Karpas-422 (cell line): Measurements from ENCODE around the gene RASSF9. TPM values are rescaled to one million over a fixed set of nuclear protein-coding genes. Genes with fewer than 3 reads are reported as not detected.

Experiments used
- DNase-seq: peaks from one replicate; pipeline ENCODE4 v3.0.0-alpha.2; 2015
- H2AFZ ChIP-seq: fragments of 200-600 bp; sonication (generic); 2 replicates; pipeline ENCODE4 v1.6.1; 2014; ENCODE audit warnings: antibody characterized with exemption, low read length, mixed read lengths
- H3K27ac ChIP-seq: fragments of 200-600 bp; sonication (generic); 2 replicates; pipeline ENCODE4 v1.5.1; 2014; ENCODE audit warnings: mild to moderate bottlenecking, low read length, moderate library complexity
- H3K27me3 ChIP-seq: fragments of 200-600 bp; sonication (generic); 2 replicates; pipeline ENCODE4 v1.6.1; 2014; ENCODE audit warnings: low read length, mixed read lengths
- H3K36me3 ChIP-seq: fragments of 200-600 bp; sonication (generic); 2 replicates; pipeline ENCODE4 v1.6.1; 2014; ENCODE audit warnings: low read length, mixed read lengths; ENCODE audit not compliant: insufficient read depth
- H3K4me1 ChIP-seq: fragments of 200-600 bp; sonication (generic); 2 replicates; pipeline ENCODE4 v1.6.1; 2014; ENCODE audit warnings: mild to moderate bottlenecking, low read length, mixed read lengths
- H3K4me2 ChIP-seq: fragments of 200-600 bp; sonication (generic); 2 replicates; pipeline ENCODE4 v1.6.1; 2014; ENCODE audit warnings: low read length, low read depth, mild to moderate bottlenecking; ENCODE audit not compliant: poor library complexity, severe bottlenecking
- H3K4me3 ChIP-seq: fragments of 200-600 bp; sonication (generic); 2 replicates; pipeline ENCODE4 v1.5.1; 2014; ENCODE audit warnings: mild to moderate bottlenecking, antibody characterized with exemption, low read length, mixed read lengths
- H3K79me2 ChIP-seq: fragments of 200-600 bp; sonication (generic); 2 replicates; pipeline ENCODE4 v1.6.1; 2014; ENCODE audit warnings: mild to moderate bottlenecking, low read length, mixed read lengths
- H3K9ac ChIP-seq: fragments of 200-600 bp; sonication (generic); 2 replicates; pipeline ENCODE4 v1.6.0; 2014; ENCODE audit warnings: low read length
- H3K9me2 ChIP-seq: fragments of 200-600 bp; sonication (generic), shearing (Covaris generic); replicated peaks from 2 replicates; pipeline ENCODE4 v1.6.0; 2014; ENCODE audit warnings: mild to moderate bottlenecking, low read length, moderate library complexity; ENCODE audit not compliant: insufficient read depth
- H3K9me3 ChIP-seq: fragments of 300-700, 200-600 bp; sonication (generic); 2 replicates; pipeline ENCODE4 v1.6.1; 2014; ENCODE audit warnings: low read length, mixed read lengths
- H4K20me1 ChIP-seq: fragments of 200-600 bp; sonication (generic); 2 replicates; pipeline ENCODE4 v1.6.1; 2014; ENCODE audit warnings: mild to moderate bottlenecking, antibody characterized with exemption, low read length, low read depth; ENCODE audit not compliant: insufficient read depth
- total RNA-seq: library from RNA; depleted of rRNA; stranded (reverse); fragments of >200 nt; shearing (Covaris generic); gene quantifications from 2 replicates; pipeline ENCODE4 v1.2.3, GENCODE V29; 2014; ENCODE audit warnings: low replicate concordance; rRNA removed

RASSF9 gene
- not detected in 2 replicates for total RNA-seq

- no peak within 1 kb of the TSS for H3K4me2 ChIP-seq
- H3K27ac ChIP-seq, result no peak within 1 kb of the TSS
- no peak within 1 kb of the TSS for H3K9ac ChIP-seq
- H3K4me3 ChIP-seq, result no peak within 1 kb of the TSS
- no peaks in the 10 kb centered on the region for H3K27me3 ChIP-seq
- H2AFZ ChIP-seq, result no peak within 1 kb of the TSS
- DNase-seq, result no peak
- no peaks in the 10 kb centered on the region for H4K20me1 ChIP-seq
- peaks cover 2% of the 10 kb centered on the region; the same call in 1 of the 2 replicates for H3K9me3 ChIP-seq
- H3K9me2 ChIP-seq, result 0 out of 2 replicates have a peak, but pooled peaks cover 3% of the 10 kb centered on the region
- H3K36me3 ChIP-seq, result no peaks in the 10 kb centered on the region
- H3K4me1 ChIP-seq, result no peaks in the 10 kb centered on the region
- no peaks in the 10 kb centered on the region for H3K79me2 ChIP-seq
These were observed at the start of gene RASSF9 for GRCh38 chr12:85836197-85837090. Gene RASSF9, minus strand, starts transcription at chr12:85836409. Its CDS starts 208 bp downstream, at chr12:85836201.

GRCh38 chr12:85883763-85884162 is 47.6 kb upstream of the RASSF9 start:
- no peak overlapping the region for H2AFZ ChIP-seq
- H4K20me1 ChIP-seq, result no peaks in the 10 kb centered on the region
- H3K36me3 ChIP-seq, result no peaks in the 10 kb centered on the region
- no peak for DNase-seq
- H3K27me3 ChIP-seq, result no peaks in the 10 kb centered on the region
- H3K9me3 ChIP-seq, result no peaks in the 10 kb centered on the region
- H3K4me3 ChIP-seq, result no peak overlapping the region
- no peak overlapping the region for H3K9ac ChIP-seq
- H3K27ac ChIP-seq, result no peak overlapping the region
- H3K9me2 ChIP-seq, result peaks cover 6% of the 10 kb centered on the region; the same call in 1 of the 2 replicates
- H3K4me1 ChIP-seq, result no peaks in the 10 kb centered on the region
- no peak overlapping the region for H3K4me2 ChIP-seq
- no peaks in the 10 kb centered on the region for H3K79me2 ChIP-seq

- Histone ChIP-seq H3K4me3 (no peak overlapping the region), H3K36me3 (no peaks in the 10 kb centered on the region), H3K4me2 (no peak overlapping the region), H4K20me1 (no peaks in the 10 kb centered on the region), H3K9me3 (no peaks in the 10 kb centered on the region), H3K9me2 (no peaks in the 10 kb centered on the region), H3K27me3 (no peaks in the 10 kb centered on the region), H3K4me1 (no peaks in the 10 kb centered on the region), H3K27ac (no peak overlapping the region), H3K9ac (no peak overlapping the region), H2AFZ (no peak overlapping the region), H3K79me2 (no peaks in the 10 kb centered on the region)
- DNase-seq, result no peak
These were observed 41.2 kb upstream of the RASSF9 start for GRCh38 chr12:85877459-85877858.

DNA sequence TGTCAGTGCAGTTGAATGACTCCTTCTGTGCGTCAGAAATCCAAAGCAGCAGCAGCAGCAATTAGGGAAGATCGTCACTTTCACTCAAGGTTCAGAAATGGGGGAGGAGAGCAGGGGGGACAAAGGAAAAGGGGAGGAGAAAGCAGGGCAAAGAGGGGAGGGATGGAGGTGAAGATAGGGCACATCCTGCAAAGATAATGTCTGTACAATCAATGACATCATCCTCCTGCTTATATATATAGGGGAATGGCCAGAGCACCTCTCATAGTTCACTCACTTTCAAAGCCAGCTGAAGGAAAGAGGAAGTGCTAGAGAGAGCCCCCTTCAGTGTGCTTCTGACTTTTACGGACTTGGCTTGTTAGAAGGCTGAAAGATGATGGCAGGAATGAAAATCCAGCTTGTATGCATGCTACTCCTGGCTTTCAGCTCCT is 37.8 kb upstream of the RASSF9 start, which contains the start of gene NTS:
Gene NTS (plus strand): TSS at position 265 of the 431 bp plus-strand sequence. CDS start 109 bp downstream, at position 374.
- Histone ChIP-seq H3K9me2 (no peaks in the 10 kb centered on the region), H3K4me1 (no peaks in the 10 kb centered on the region), H3K27ac (no peak within 1 kb of the TSS), H3K36me3 (no peaks in the 10 kb centered on the region), H3K4me2 (no peak within 1 kb of the TSS), H2AFZ (no peak within 1 kb of the TSS), H4K20me1 (no peaks in the 10 kb centered on the region), H3K79me2 (no peaks in the 10 kb centered on the region), H3K4me3 (no peak within 1 kb of the TSS), H3K9ac (no peak within 1 kb of the TSS), H3K27me3 (no peaks in the 10 kb centered on the region), H3K9me3 (no peaks in the 10 kb centered on the region)
- DNase-seq, result peak; percentile 62

DNA sequence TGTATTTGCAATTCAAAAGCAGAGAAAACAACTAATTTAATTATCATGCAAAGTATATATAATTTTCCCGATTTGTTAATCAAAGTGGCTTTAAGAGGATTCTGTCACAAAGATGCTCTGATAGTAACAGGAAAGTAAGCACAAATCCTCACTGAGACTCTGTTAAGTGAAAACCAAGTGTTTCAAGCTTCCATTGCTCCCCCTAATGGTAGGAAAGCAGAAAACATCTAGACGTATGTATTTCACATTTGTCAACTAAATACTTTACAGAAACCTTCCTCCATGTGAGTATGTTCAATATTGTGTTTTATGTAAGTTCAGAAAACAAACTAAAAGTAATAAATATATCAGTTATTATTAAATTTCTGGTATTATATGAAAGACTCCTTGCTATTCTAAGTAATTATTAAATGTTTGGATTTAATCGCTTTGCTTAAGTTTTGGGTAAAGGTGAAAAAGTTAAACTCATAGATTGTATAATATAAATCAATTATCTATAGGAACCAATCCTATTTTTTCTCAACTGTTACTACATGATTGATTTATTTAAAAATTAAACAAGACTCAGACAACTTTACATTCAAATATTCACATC is 36.4 kb upstream of the RASSF9 start:
- DNase-seq, result peak; percentile 86
- Histone ChIP-seq H3K79me2 (no peaks in the 10 kb centered on the region), H3K9me3 (no peaks in the 10 kb centered on the region)

GRCh38 chr12:85866986-85867776 is 31.0 kb upstream of the RASSF9 start:
- Histone ChIP-seq H3K9me3 (no peaks in the 10 kb centered on the region), H4K20me1 (no peaks in the 10 kb centered on the region), H3K4me2 (no peak overlapping the region), H3K27ac (no peak overlapping the region), H3K79me2 (no peaks in the 10 kb centered on the region), H2AFZ (no peak overlapping the region), H3K4me3 (no peak overlapping the region), H3K9me2 (no peaks in the 10 kb centered on the region), H3K27me3 (no peaks in the 10 kb centered on the region), H3K9ac (no peak overlapping the region), H3K4me1 (no peaks in the 10 kb centered on the region), H3K36me3 (no peaks in the 10 kb centered on the region)
- DNase-seq, result peak; percentile 77

More for the DNA sequence above, 36.4 kb upstream of the RASSF9 start:
- H3K36me3 ChIP-seq, result no peaks in the 10 kb centered on the region
- H3K27me3 ChIP-seq, result no peaks in the 10 kb centered on the region
- H3K9ac ChIP-seq, result no peak overlapping the region
- no peak overlapping the region for H3K27ac ChIP-seq
- H3K4me1 ChIP-seq, result no peaks in the 10 kb centered on the region
- H3K9me2 ChIP-seq, result no peaks in the 10 kb centered on the region
- H3K4me3 ChIP-seq, result no peak overlapping the region
- no peak overlapping the region for H3K4me2 ChIP-seq
- no peaks in the 10 kb centered on the region for H4K20me1 ChIP-seq
- H2AFZ ChIP-seq, result no peak overlapping the region

DNA sequence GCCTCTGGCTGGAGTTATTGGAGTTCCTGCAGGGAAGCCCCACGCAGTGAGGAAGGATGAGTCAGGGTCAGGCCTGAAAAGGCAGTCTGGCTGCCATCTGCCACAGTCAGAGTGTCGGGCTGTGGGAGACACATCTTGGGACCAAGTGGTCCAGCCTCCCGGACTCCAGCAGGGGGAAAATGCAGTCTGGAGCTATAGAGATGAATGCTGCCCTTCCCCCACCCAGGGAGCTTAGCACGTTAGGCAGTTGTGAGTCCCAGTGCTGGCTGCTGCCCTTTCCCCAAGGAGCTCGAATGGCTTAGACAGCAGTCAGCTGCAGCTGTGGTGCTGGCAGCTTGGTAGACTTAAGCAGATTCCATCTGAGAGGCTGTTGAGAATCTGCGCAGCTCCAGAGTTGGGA is 29.7 kb upstream of the RASSF9 start:
- Histone ChIP-seq H3K4me3 (no peak overlapping the region), H3K27ac (no peak overlapping the region), H3K9me2 (no peaks in the 10 kb centered on the region), H3K4me2 (no peak overlapping the region), H3K36me3 (no peaks in the 10 kb centered on the region), H3K9ac (no peak overlapping the region), H3K79me2 (no peaks in the 10 kb centered on the region), H4K20me1 (no peaks in the 10 kb centered on the region), H2AFZ (no peak overlapping the region), H3K27me3 (no peaks in the 10 kb centered on the region), H3K9me3 (no peaks in the 10 kb centered on the region), H3K4me1 (no peaks in the 10 kb centered on the region)
- DNase-seq, result no peak

DNA sequence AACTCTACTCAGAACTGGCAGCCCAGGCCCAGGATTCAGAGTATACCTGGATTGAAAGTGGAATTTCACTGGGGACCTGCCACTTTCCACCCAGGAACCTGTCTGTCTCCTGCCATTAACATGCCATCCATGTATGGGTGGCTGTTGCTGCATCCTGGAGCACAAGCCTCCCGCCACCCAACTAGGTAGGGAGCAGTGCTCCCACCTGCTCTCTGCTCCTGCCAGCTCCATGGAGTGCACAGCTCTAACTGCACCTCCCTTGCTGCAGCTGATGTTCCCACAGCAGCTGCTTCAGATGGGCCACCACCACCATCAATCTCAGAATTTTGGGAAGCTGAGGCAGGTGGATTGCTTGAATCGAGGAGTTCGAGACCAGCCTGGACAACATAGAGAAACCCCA is 20.8 kb upstream of the RASSF9 start:
- no peak for DNase-seq
- H3K9me3 ChIP-seq, result no peaks in the 10 kb centered on the region
- no peak overlapping the region for H3K9ac ChIP-seq
- no peak overlapping the region for H3K27ac ChIP-seq
- H3K9me2 ChIP-seq, result no peaks in the 10 kb centered on the region
- no peaks in the 10 kb centered on the region for H3K36me3 ChIP-seq
- H3K4me1 ChIP-seq, result no peaks in the 10 kb centered on the region
- H4K20me1 ChIP-seq, result no peaks in the 10 kb centered on the region
- H3K27me3 ChIP-seq, result no peaks in the 10 kb centered on the region
- no peak overlapping the region for H3K4me3 ChIP-seq
- H3K79me2 ChIP-seq, result no peaks in the 10 kb centered on the region
- no peak overlapping the region for H2AFZ ChIP-seq
- H3K4me2 ChIP-seq, result no peak overlapping the region
